ENCODE measurements around the gene FLT3LG.

- TF ChIP-seq MYC (IDR thresholded peaks at IDR 0.05; ENCODE audit: low read depth, low read length), result no peak
- TF ChIP-seq, protein P1, sequence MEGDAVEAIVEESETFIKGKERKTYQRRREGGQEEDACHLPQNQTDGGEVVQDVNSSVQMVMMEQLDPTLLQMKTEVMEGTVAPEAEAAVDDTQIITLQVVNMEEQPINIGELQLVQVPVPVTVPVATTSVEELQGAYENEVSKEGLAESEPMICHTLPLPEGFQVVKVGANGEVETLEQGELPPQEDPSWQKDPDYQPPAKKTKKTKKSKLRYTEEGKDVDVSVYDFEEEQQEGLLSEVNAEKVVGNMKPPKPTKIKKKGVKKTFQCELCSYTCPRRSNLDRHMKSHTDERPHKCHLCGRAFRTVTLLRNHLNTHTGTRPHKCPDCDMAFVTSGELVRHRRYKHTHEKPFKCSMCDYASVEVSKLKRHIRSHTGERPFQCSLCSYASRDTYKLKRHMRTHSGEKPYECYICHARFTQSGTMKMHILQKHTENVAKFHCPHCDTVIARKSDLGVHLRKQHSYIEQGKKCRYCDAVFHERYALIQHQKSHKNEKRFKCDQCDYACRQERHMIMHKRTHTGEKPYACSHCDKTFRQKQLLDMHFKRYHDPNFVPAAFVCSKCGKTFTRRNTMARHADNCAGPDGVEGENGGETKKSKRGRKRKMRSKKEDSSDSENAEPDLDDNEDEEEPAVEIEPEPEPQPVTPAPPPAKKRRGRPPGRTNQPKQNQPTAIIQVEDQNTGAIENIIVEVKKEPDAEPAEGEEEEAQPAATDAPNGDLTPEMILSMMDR (IDR thresholded peaks at IDR 0.05; ENCODE audit: low read depth, low read length), result no peak
Observed at GRCh38 chr19:49507803-49508494, 33.9 kb downstream of the FLT3LG start.

All from NB4 (cell line).